IgD-negative memory B cell (primary cell): Measurements from ENCODE around the gene LMOD2. TPM values are rescaled to one million over a fixed set of nuclear protein-coding genes. Genes with fewer than 3 reads are reported as not detected.

Experiments
- H3K27ac Mint-ChIP-seq, 3 donors: one replicate each; pipeline ENCODE4 v1.8.0; 2020 to 2022; ENCODE audit warnings: mild to moderate bottlenecking in 3 of 3, mixed read lengths in 3 of 3, moderate library complexity in 1 of 3
- H3K27me3 Mint-ChIP-seq: one replicate; pipeline ENCODE4 v1.8.0; 2021; ENCODE audit warnings: mixed read lengths
- H3K36me3 Mint-ChIP-seq: one replicate; pipeline ENCODE4 v1.8.0; 2020; ENCODE audit warnings: mild to moderate bottlenecking, mixed read lengths
- H3K4me1 Mint-ChIP-seq, 3 donors: one replicate each; pipeline ENCODE4 v1.8.0; 2020 to 2022; ENCODE audit warnings: mixed read lengths in 3 of 3, mild to moderate bottlenecking in 1 of 3
- H3K4me3 Mint-ChIP-seq, 4 donors: one replicate each; pipeline ENCODE4 v1.8.0; 2020 to 2022; ENCODE audit warnings: mild to moderate bottlenecking in 4 of 4, mixed read lengths in 4 of 4, moderate library complexity in 3 of 4
- H3K9me3 Mint-ChIP-seq, 3 donors: one replicate each; pipeline ENCODE4 v1.8.0; 2020 to 2021; ENCODE audit warnings: mixed read lengths in 3 of 3, mild to moderate bottlenecking in 1 of 3
- polyA plus RNA-seq: library from polyadenylated mRNA; unstranded; fragments of 300-500 nt; fragmentation: Illumina TruSeq; gene quantifications from one replicate; pipeline ENCODE4 v1.2.3, GENCODE V29; 2021

Gene LMOD2
- polyA plus RNA-seq, 1 donor from 2014 or later = not detected

- H3K4me1 Mint-ChIP-seq = peaks cover 10 to 23% (median 21%) of the 10 kb centered on the region in 3 donors
These were observed 55.0 kb downstream of the LMOD2 start for GRCh38 chr7:123710683-123711082.

GRCh38 chr7:123711832-123712293 lies 56.2 kb downstream of the LMOD2 start:
- H3K27me3 Mint-ChIP-seq = no peaks in the 10 kb centered on the region

More at GRCh38 chr7:123710683-123711082, 55.0 kb downstream of the LMOD2 start:
- H3K9me3 Mint-ChIP-seq = no peaks in the 10 kb centered on the region
- peak overlapping the region in 1 of 3 donors; percentile 28 for H3K27ac Mint-ChIP-seq
- H3K4me3 Mint-ChIP-seq = no peak overlapping the region
- H3K36me3 Mint-ChIP-seq = peaks cover 4% of the 10 kb centered on the region
- no peaks in the 10 kb centered on the region for H3K27me3 Mint-ChIP-seq

DNA sequence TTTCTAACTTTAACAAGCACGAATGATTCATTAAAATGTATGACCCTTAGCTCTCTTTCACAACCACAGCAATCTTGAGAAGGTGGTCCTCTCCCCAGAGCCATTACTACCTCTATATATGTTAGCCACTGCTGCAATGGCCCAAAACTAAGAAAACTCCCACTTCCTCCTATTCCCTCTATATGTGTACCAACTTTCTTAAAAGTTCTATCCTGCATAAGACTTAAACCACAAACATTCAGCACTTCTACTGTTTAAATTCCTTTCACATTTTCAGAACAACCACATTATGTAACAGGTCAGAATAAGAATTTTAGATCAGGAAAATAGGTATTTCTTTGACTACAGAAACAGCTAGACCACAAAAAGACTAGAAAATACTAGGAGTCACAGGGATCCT lies 57.0 kb downstream of the LMOD2 start:
- no peaks in the 10 kb centered on the region for H3K9me3 Mint-ChIP-seq
- no peak overlapping the region for H3K4me3 Mint-ChIP-seq
- peaks cover 10 to 27% (median 23%) of the 10 kb centered on the region in 3 donors for H3K4me1 Mint-ChIP-seq
- peaks cover 1% of the 10 kb centered on the region for H3K36me3 Mint-ChIP-seq
- no peaks in the 10 kb centered on the region for H3K27me3 Mint-ChIP-seq
- H3K27ac Mint-ChIP-seq = no peak overlapping the region

More at GRCh38 chr7:123711832-123712293, 56.2 kb downstream of the LMOD2 start:
- Mint-ChIP-seq H3K27ac (no peak overlapping the region), H3K4me1 (peaks cover 10 to 23% (median 23%) of the 10 kb centered on the region in 3 donors), H3K4me3 (peak overlapping the region in 1 of 4 donors; percentile 57), H3K9me3 (no peaks in the 10 kb centered on the region), H3K36me3 (peaks cover 3% of the 10 kb centered on the region)

Other genes with a start within 250 kb of the LMOD2 start
- not detected for gene IQUB, start 121.3 kb upstream of the LMOD2 start, polyA plus RNA-seq
- 77.9 TPM for gene NDUFA5, start 98.0 kb upstream of the LMOD2 start, polyA plus RNA-seq
- gene ASB15, start 54.0 kb upstream of the LMOD2 start, polyA plus RNA-seq = not detected
- 2.8 TPM for gene WASL, start 93.1 kb downstream of the LMOD2 start, polyA plus RNA-seq
- gene HYAL4, start 189.3 kb downstream of the LMOD2 start, polyA plus RNA-seq = not detected